ENCODE results near the gene PLEKHA7.
"Not testable (repeated sequence)": the region's sequence is repeated elsewhere in the genome, so short reads cannot be mapped to it uniquely, and the experiment has no call there.

The PLEKHA7 gene

DNA sequence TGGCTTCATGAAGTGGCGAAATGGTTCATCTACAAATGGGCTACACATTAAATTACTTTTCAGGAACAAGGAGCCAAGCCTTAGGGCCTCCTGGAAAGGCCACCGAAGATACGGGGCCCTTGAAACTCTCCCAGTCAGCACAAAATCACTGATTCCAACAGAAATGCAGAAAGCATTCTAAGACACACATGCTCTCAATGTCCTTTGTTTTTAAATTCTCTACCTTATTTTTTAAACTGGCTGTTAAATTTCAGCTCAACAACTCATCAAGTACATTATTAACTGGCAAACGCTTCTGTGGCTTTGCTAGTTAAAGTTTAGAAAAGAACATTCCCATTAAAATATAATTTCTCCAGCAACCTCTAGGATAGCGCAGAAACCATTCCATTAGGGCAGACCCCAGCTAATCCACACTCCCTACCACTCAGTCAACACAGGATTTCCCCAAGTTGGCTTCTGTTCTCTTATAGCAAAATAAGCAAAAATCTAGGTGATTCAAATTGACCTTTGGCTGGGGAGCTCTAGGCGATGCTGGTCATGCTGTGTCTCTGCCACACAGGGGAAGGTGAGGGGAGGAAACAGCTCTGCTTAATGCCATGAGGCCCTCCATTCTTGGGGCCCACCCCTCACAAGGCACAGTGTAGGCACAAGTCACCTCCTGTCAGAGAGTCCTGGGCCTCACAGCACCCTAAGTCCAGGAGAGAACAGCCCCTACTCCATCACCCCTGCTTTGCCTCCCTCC, 47.1 kb downstream of the PLEKHA7 start:
- TF ChIP-seq, protein P1, sequence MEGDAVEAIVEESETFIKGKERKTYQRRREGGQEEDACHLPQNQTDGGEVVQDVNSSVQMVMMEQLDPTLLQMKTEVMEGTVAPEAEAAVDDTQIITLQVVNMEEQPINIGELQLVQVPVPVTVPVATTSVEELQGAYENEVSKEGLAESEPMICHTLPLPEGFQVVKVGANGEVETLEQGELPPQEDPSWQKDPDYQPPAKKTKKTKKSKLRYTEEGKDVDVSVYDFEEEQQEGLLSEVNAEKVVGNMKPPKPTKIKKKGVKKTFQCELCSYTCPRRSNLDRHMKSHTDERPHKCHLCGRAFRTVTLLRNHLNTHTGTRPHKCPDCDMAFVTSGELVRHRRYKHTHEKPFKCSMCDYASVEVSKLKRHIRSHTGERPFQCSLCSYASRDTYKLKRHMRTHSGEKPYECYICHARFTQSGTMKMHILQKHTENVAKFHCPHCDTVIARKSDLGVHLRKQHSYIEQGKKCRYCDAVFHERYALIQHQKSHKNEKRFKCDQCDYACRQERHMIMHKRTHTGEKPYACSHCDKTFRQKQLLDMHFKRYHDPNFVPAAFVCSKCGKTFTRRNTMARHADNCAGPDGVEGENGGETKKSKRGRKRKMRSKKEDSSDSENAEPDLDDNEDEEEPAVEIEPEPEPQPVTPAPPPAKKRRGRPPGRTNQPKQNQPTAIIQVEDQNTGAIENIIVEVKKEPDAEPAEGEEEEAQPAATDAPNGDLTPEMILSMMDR (IDR thresholded peaks at IDR 0.05; ENCODE audit: low read depth, low read length): no peak
- DNase-seq (ENCODE audit: low read depth in 2 of 2): no peak
- H3K4me3 ChIP-seq (replicated peaks in 1 of 2; ENCODE audit: low read depth in 2 of 2, low read length in 2 of 2): no peak overlapping the region

DNA sequence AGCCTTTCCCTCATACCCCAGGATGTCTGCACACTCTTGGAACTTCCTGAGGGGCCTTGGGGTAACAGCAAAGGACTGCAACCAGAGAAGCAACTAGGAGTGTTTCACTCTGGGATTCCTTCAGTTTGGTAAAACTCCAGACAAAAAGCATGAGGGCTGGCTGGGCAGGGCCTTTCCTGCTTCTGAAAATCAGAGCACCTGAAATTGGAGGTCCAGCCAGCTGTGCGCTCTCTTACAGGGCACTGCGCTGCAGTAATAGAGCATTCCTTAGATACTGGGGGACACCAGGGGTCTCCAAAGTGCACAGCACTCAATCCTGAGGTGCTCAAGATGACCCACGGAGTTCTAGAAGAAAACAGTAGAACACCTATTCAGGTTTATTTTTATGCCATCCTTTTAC, 49.7 kb downstream of the PLEKHA7 start:
- no peak for DNase-seq (ENCODE audit: low read depth in 2 of 2)
- H3K4me3 ChIP-seq (replicated peaks in 1 of 2; ENCODE audit: low read depth in 2 of 2, low read length in 2 of 2): no peak overlapping the region
- TF ChIP-seq, protein P1 (IDR thresholded peaks at IDR 0.05; ENCODE audit: low read depth, low read length): no peak

DNA sequence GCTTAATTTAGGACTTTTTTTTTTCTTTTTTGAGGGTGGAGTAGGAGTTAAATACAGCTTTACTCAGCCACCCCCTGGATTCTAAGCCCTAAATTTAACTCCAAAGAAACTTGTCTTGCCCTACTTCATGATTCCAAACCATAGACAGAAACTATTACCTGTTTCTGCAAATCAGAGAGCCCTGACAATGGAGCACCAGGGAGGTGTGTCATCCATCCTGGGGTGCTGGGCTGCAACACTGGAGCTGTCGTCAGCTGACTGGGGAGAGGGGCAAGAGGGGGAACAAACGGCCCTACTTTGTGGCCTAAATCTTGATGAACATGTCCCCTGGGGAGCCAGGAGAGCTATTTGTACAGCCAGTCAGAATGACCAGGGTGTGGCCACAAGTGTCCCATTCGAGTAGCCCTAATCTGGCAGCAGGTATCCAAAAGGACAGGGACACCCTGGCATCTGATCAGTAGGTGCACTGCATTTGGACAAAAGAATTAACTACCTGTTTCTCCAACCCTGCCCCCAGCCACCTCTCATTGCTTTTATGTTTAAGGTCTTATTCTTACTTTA, 50.8 kb downstream of the PLEKHA7 start:
- no peak for DNase-seq (ENCODE audit: low read depth in 2 of 2)
- TF ChIP-seq, protein P1 (IDR thresholded peaks at IDR 0.05; ENCODE audit: low read depth, low read length): no peak
- no peak overlapping the region for H3K4me3 ChIP-seq (replicated peaks in 1 of 2; ENCODE audit: low read depth in 2 of 2, low read length in 2 of 2)

DNA sequence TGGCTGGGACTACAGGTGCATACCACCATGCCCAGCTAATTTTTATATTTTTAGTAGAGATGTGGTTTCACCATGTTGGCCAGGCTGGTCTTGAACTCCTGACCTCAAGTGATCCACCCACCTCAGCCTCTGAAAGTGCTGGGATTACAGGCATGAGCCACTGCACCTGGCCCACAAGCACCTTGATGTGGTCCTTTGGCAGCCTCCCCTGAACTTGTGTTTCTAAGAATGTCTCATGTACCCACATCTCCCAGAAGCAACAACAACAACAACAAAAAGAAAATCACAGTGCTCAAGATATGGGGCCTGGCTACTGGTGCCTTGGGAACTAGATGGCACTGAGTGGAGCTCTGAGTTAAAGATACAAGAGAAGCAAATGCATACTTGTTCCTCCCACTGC, 51.6 kb downstream of the PLEKHA7 start:
- not testable (repeated sequence) for H3K4me3 ChIP-seq (replicated peaks in 1 of 2; ENCODE audit: low read depth in 2 of 2, low read length in 2 of 2); DNase-seq (ENCODE audit: low read depth in 2 of 2)

DNA sequence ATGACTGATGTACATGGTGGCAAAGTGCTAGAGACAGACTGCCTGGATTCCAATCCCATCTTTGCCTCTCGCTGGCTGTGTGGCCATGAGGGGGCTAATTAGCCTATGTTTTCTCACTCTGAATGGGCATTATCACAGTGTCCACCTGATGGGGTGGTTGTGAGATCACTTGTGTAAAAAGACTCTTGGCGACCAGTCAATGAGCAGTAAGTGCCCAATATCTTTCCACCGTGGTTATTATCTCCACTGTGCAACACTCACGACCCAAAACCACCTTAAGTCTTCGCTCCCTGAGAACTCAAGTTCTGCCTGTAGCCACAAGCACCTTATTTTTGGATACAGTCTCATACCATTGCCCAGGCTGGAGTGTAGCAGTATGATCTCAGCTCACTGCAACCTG, 52.1 kb downstream of the PLEKHA7 start:
- DNase-seq (ENCODE audit: low read depth in 2 of 2): no peak
- TF ChIP-seq, protein P1 (IDR thresholded peaks at IDR 0.05; ENCODE audit: low read depth, low read length): no peak
- no peak overlapping the region for H3K4me3 ChIP-seq (replicated peaks in 1 of 2; ENCODE audit: low read depth in 2 of 2, low read length in 2 of 2)

DNA sequence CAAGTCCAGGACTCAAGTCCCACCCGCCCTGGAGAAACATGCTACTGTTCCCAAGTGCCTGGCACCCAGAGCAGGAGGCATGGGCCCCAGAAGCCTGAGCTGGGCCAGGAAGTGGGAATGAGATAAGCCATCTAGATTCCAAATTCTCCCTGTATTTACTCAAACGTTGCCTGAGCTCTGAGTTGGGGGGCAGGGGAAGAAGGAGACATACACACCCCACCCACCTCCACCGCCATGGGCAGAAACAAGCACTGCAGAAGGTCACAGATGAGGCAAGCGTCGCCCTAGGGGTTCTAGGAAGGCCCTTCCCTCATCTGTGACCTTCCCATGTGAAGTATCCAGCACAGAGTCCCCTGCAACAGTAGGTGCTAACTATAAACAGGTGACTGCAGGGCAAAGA, 54.0 kb downstream of the PLEKHA7 start:
- no peak overlapping the region for H3K4me3 ChIP-seq (replicated peaks in 1 of 2; ENCODE audit: low read depth in 2 of 2, low read length in 2 of 2)
- DNase-seq (ENCODE audit: low read depth in 2 of 2): no peak
- TF ChIP-seq, protein P1 (IDR thresholded peaks at IDR 0.05; ENCODE audit: low read depth, low read length): no peak

DNA sequence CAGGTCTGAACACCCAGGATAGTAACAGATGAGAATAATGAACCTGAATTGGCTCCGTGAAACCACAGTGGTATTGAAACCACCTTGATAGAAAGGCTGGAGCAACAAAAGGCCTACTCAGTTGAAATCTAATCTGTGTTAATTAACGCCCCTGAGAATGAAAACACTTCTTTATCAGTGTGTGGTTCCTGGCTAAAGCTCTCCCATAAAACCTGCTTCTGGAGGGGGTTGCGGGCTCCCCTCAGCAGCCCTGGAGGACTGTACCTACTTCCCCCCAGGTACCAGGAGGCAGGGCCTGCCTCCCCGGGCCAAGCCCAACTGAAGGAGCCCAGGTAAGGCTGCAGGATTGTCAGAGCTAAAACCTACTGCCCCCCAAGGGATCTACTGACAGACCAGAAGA, 54.6 kb downstream of the PLEKHA7 start:
- TF ChIP-seq, protein P1 (IDR thresholded peaks at IDR 0.05; ENCODE audit: low read depth, low read length): no peak
- DNase-seq (ENCODE audit: low read depth in 2 of 2): no peak
- no peak overlapping the region for H3K4me3 ChIP-seq (replicated peaks in 1 of 2; ENCODE audit: low read depth in 2 of 2, low read length in 2 of 2)
